BJ (cell line): Measurements from ENCODE around the gene CDH2. TPM values are rescaled to one million over a fixed set of nuclear protein-coding genes. Genes with fewer than 3 reads are reported as not detected.

Experiments
- CTCF ChIA-PET: fragments of 350-600 bp; formaldehyde crosslinking; extraction: SDS; loops from one replicate; lab custom pipeline; 2021; ENCODE audit warnings: antibody characterized with exemption, inconsistent platforms; lab: Yijun Ruan, JAX
- POLR2A ChIA-PET: fragments of 300-600 bp; sonication (Branson Sonifier 250); formaldehyde crosslinking; extraction: SDS; loops from one replicate; lab custom pipeline; 2021; ENCODE audit warnings: antibody characterized with exemption; lab: Charles Lee
- DNase-seq: peaks from one replicate; pipeline ENCODE4 v3.0.0-alpha.2; 2011; ENCODE audit warnings: low read depth
- H3K27me3 ChIP-seq: 2 replicates; pipeline ENCODE4 v1.6.0; 2011; ENCODE audit warnings: low read length; ENCODE audit not compliant: control insufficient read depth, insufficient read depth
- H3K36me3 ChIP-seq: 2 replicates; pipeline ENCODE4 v1.5.1; 2011; ENCODE audit warnings: low read length; ENCODE audit not compliant: control insufficient read depth, insufficient read depth
- H3K4me3 ChIP-seq: 2 replicates; pipeline ENCODE4 v1.5.1; 2011; ENCODE audit warnings: low read depth, mild to moderate bottlenecking, control low read depth, low read length
- polyA plus RNA-seq: library from polyadenylated mRNA; depleted of rRNA; stranded (reverse); fragments of >200 nt; gene quantifications from 2 replicates; pipeline ENCODE4 v1.2.3, GENCODE V29; 2011
- TF ChIP-seq, protein P1 (sequence below): IDR thresholded peaks from 2 replicates; pipeline ENCODE4 v1.5.1; 2011; ENCODE audit warnings: low read depth, mild to moderate bottlenecking, control low read depth, inconsistent platforms, low read length, moderate library complexity; ENCODE audit not compliant: insufficient read depth

CDH2 gene
- polyA plus RNA-seq, 1 experiment, result 180 TPM

DNA sequence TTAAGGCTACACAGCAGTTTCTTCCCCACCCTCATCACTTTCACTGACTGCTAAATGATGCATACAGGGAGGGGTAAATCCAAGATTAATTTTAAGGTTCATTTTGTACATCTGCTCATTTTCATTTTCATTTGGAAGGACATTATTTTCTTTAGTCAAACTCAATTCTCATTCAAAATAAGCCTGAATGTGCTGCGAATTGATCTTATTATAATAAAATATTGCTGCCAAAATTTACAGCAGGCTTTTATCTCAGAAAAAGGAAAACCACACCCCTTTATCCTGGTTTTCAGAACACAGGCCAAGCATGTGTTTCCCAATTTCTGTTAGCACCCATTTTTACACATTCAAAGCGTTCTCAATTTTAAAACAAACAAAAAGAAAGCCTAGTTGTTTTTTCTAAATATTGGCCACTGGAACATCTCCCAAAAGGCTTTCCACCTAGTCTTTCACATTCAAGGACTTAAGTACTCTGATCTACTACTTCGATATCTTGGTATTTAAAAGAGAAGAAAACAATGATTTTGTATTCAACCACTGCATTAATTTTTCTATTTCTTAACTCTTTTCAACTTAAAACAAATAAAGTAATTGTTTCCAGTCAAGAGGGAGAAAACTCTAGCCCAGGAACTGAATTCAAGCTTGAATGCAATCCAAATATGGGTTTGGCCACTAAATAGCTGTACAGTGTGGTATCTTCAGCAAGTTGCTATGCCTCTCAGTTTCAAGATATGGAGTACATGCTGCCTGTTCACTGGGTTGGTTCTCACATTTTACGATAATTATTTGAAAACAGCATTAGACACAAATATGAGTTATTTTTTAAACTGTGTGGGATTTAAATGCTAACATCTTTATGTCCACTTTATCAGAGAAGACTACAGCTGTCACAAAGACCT is 52.5 kb downstream of the CDH2 start:
- no peak for DNase-seq
- H3K4me3 ChIP-seq, result no peak overlapping the region
- TF ChIP-seq, protein P1, sequence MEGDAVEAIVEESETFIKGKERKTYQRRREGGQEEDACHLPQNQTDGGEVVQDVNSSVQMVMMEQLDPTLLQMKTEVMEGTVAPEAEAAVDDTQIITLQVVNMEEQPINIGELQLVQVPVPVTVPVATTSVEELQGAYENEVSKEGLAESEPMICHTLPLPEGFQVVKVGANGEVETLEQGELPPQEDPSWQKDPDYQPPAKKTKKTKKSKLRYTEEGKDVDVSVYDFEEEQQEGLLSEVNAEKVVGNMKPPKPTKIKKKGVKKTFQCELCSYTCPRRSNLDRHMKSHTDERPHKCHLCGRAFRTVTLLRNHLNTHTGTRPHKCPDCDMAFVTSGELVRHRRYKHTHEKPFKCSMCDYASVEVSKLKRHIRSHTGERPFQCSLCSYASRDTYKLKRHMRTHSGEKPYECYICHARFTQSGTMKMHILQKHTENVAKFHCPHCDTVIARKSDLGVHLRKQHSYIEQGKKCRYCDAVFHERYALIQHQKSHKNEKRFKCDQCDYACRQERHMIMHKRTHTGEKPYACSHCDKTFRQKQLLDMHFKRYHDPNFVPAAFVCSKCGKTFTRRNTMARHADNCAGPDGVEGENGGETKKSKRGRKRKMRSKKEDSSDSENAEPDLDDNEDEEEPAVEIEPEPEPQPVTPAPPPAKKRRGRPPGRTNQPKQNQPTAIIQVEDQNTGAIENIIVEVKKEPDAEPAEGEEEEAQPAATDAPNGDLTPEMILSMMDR, result no peak

DNA sequence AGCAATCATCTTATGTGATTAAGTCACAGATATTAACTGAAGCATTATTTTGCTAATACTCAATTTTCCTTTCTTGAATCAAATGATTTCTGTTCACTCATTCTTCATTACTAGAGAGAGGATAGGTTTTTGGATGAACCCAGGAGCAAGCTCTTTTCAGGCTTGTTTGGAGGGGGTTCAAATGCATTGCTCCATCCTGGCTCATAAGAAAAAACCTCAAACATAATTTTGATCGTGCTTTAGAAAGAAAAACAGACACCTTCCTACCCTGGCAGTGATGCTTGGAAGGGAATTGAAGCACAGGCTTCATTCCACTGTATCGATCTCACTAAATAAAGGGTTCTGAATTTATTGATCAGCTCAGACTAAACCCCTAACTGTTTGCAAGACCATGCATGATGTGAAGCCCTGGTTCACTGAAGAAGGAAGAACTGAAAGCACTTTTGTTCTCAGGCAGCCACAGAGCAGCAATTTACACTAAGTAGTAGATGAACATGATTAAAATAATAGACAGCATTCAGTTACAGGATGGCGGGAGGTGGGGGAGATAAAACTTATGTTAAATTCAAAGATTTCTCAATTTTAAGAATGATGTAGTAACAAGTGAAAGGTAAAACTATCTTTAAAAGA is 53.4 kb downstream of the CDH2 start:
- H3K36me3 ChIP-seq, result no peaks in the 10 kb centered on the region
- POLR2A ChIA-PET, result no interaction called here
- TF ChIP-seq, protein P1, result no peak
- CTCF ChIA-PET, result interaction anchor here (0.6 kb wide), 1 partner anchor 70 kb away, joined by 3 read pairs; no protein-coding TSS in a partner anchor
- no peaks in the 10 kb centered on the region for H3K27me3 ChIP-seq
- no peak overlapping the region for H3K4me3 ChIP-seq
- no peak for DNase-seq

More for the DNA sequence above, 52.5 kb downstream of the CDH2 start:
- ChIA-PET CTCF (no interaction called here), POLR2A (no interaction called here)
- Histone ChIP-seq H3K27me3 (no peaks in the 10 kb centered on the region), H3K36me3 (no peaks in the 10 kb centered on the region)

DNA sequence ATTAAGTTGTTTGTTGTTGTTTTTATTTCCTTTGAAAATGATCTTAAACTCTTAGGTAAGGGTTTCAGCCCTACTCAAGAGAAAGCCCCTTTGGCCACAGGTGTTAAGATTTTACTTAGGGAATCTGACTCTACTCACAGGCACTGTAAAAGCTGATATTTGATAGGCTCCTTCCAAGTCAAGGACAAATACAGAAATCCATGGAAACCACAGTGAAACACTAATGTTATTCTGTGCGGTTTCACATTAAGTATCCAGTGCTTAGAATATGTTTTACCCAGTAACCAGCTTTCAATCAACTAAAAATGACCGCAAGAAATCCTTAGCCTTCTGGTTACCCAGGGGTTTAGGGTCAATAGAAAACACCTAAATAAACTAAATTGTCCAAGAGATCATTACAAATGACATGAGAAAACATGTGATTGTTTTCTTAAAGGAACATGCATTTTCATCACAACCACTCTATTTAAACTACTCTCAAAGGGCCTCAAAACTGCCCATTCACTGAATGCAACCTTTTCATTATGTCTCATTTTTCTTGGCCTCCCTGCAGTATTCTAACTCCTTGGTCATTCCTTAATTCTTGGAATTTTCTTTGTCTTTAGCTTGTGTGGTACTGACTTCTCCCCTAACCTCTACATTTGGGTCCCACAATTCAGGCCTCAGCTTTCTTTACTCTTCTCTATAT is 56.0 kb downstream of the CDH2 start:
- ChIA-PET CTCF (interaction anchor here (1.4 kb wide), 1 partner anchor 15 kb away, joined by 3 read pairs; no protein-coding TSS in a partner anchor), POLR2A (no interaction called here)
- Histone ChIP-seq H3K27me3 (no peaks in the 10 kb centered on the region), H3K4me3 (no peak overlapping the region), H3K36me3 (no peaks in the 10 kb centered on the region)
- TF ChIP-seq, protein P1, result no peak
- DNase-seq, result no peak

DNA sequence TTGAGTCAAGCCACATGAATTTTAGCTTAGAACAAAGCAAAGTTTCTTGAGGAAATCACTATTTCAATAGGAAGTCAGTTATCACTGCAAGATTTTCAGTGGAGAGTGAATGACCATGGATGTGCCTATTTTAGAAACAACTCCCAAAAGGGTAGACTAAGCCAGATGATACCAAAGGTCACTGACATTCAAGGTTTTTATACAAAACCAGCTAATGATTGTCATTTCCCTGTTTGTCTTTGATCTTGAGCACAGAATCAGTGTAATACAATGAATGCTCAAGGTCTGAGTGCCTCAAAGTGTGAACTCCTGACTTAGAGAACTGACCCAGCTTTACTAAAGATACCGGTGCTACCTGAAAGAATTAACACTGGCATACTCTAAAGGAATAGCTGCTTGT is 60.5 kb downstream of the CDH2 start:
- Histone ChIP-seq H3K36me3 (no peaks in the 10 kb centered on the region), H3K4me3 (no peak overlapping the region), H3K27me3 (no peaks in the 10 kb centered on the region)
- ChIA-PET CTCF (interaction anchor here (1.3 to 1.6 kb wide), 2 partner anchors 26 to 103 kb away, joined by 3 read pairs; no protein-coding TSS in a partner anchor), POLR2A (no interaction called here)
- no peak for DNase-seq
- TF ChIP-seq, protein P1, result no peak
